HUES6 (cell line): ENCODE data around the gene ABCG4.
"Not testable (repeated sequence)": the region's sequence is repeated elsewhere in the genome, so short reads cannot be mapped to it uniquely, and the experiment has no call there.

Experiments used
- H3K27ac ChIP-seq: 2 replicates; pipeline ENCODE4 v1.7.0; 2013; ENCODE audit warnings: low read depth, mild to moderate bottlenecking, low read length, inconsistent platforms
- H3K27me3 ChIP-seq: 2 replicates; pipeline ENCODE4 v1.6.1; 2013; ENCODE audit warnings: low read length; ENCODE audit not compliant: control insufficient read depth, insufficient read depth
- H3K36me3 ChIP-seq: 2 replicates; pipeline ENCODE4 v1.6.1; 2013; ENCODE audit warnings: low read length; ENCODE audit not compliant: control insufficient read depth, insufficient read depth
- H3K4me1 ChIP-seq: 2 replicates; pipeline ENCODE4 v1.6.1; 2013; ENCODE audit warnings: low read length; ENCODE audit not compliant: control insufficient read depth, insufficient read depth
- H3K4me3 ChIP-seq: 2 replicates; pipeline ENCODE4 v1.5.1; 2013; ENCODE audit warnings: low read depth, low read length
- H3K9ac ChIP-seq: one replicate; pipeline ENCODE4 v1.6.1; 2013; ENCODE audit warnings: mild to moderate bottlenecking, low read length
- H3K9me3 ChIP-seq: 2 replicates; pipeline ENCODE4 v1.6.1; 2013; ENCODE audit warnings: low read depth, low read length; ENCODE audit not compliant: control insufficient read depth, insufficient read depth

ABCG4 gene

GRCh38 chr11:119155733-119156492 lies 7.1 kb downstream of the ABCG4 start:
- H3K27me3 ChIP-seq, result peaks cover 12% of the 10 kb centered on the region
- H3K9me3 ChIP-seq, result no peaks in the 10 kb centered on the region
- no peak overlapping the region for H3K27ac ChIP-seq
- H3K9ac ChIP-seq, result no peak overlapping the region
- no peak overlapping the region for H3K4me3 ChIP-seq
- peaks cover 7% of the 10 kb centered on the region for H3K4me1 ChIP-seq
- H3K36me3 ChIP-seq, result no peaks in the 10 kb centered on the region

GRCh38 chr11:119156496-119156895 lies 7.6 kb downstream of the ABCG4 start:
- H3K4me1 ChIP-seq, result peaks cover 7% of the 10 kb centered on the region
- H3K27ac ChIP-seq, result no peak overlapping the region
- H3K9me3 ChIP-seq, result no peaks in the 10 kb centered on the region
- H3K9ac ChIP-seq, result no peak overlapping the region
- H3K27me3 ChIP-seq, result peaks cover 6% of the 10 kb centered on the region
- H3K36me3 ChIP-seq, result no peaks in the 10 kb centered on the region
- H3K4me3 ChIP-seq, result no peak overlapping the region

- Histone ChIP-seq H3K9me3 (no peaks in the 10 kb centered on the region), H3K4me1 (peaks cover 7% of the 10 kb centered on the region), H3K4me3 (no peak overlapping the region), H3K27ac (no peak overlapping the region), H3K27me3 (peaks cover under 1% of the 10 kb centered on the region; the same call in 1 of the 2 replicates), H3K9ac (no peak overlapping the region), H3K36me3 (no peaks in the 10 kb centered on the region)
These were observed 8.2 kb downstream of the ABCG4 start for GRCh38 chr11:119157063-119157462.

GRCh38 chr11:119158467-119158866 lies 9.6 kb downstream of the ABCG4 start:
- no peak overlapping the region for H3K9ac ChIP-seq
- no peaks in the 10 kb centered on the region for H3K9me3 ChIP-seq
- no peaks in the 10 kb centered on the region for H3K36me3 ChIP-seq
- H3K4me1 ChIP-seq, result peaks cover 7% of the 10 kb centered on the region
- no peak overlapping the region for H3K4me3 ChIP-seq
- no peaks in the 10 kb centered on the region for H3K27me3 ChIP-seq
- H3K27ac ChIP-seq, result no peak overlapping the region

GRCh38 chr11:119160151-119160550 lies 11.3 kb downstream of the ABCG4 start:
- H3K27me3 ChIP-seq, result no peaks in the 10 kb centered on the region
- H3K4me1 ChIP-seq, result peaks cover 7% of the 10 kb centered on the region
- H3K36me3 ChIP-seq, result no peaks in the 10 kb centered on the region
- no peak overlapping the region for H3K27ac ChIP-seq
- H3K9ac ChIP-seq, result no peak overlapping the region
- no peak overlapping the region for H3K4me3 ChIP-seq
- H3K9me3 ChIP-seq, result no peaks in the 10 kb centered on the region

GRCh38 chr11:119161871-119162270 lies 13.0 kb downstream of the ABCG4 start:
- H3K4me1 ChIP-seq, result peaks cover 14% of the 10 kb centered on the region
- H3K9me3 ChIP-seq, result no peaks in the 10 kb centered on the region
- no peaks in the 10 kb centered on the region for H3K36me3 ChIP-seq
- H3K4me3 ChIP-seq, result no peak overlapping the region
- H3K9ac ChIP-seq, result no peak overlapping the region
- no peaks in the 10 kb centered on the region for H3K27me3 ChIP-seq
- H3K27ac ChIP-seq, result no peak overlapping the region

- H3K9ac ChIP-seq, result no peak overlapping the region
- H3K9me3 ChIP-seq, result no peaks in the 10 kb centered on the region
- no peak overlapping the region for H3K4me3 ChIP-seq
- H3K4me1 ChIP-seq, result peaks cover 21% of the 10 kb centered on the region
- no peak overlapping the region for H3K27ac ChIP-seq
- no peaks in the 10 kb centered on the region for H3K27me3 ChIP-seq
- H3K36me3 ChIP-seq, result no peaks in the 10 kb centered on the region
These were observed 17.7 kb downstream of the ABCG4 start for GRCh38 chr11:119166368-119167076.

GRCh38 chr11:119167077-119167458 lies 18.2 kb downstream of the ABCG4 start:
- H3K36me3 ChIP-seq, H3K9me3 ChIP-seq, H3K27me3 ChIP-seq, H3K4me3 ChIP-seq, H3K9ac ChIP-seq, H3K27ac ChIP-seq: not testable (repeated sequence)
- H3K4me1 ChIP-seq, result peaks cover 21% of the 10 kb centered on the region

- H3K27ac ChIP-seq, result no peak overlapping the region
- no peaks in the 10 kb centered on the region for H3K27me3 ChIP-seq
- no peaks in the 10 kb centered on the region for H3K9me3 ChIP-seq
- no peak overlapping the region for H3K4me3 ChIP-seq
- H3K36me3 ChIP-seq, result no peaks in the 10 kb centered on the region
- H3K4me1 ChIP-seq, result peaks cover 21% of the 10 kb centered on the region
- H3K9ac ChIP-seq, result no peak overlapping the region
These were observed 19.1 kb downstream of the ABCG4 start for GRCh38 chr11:119167933-119168332.

- H3K27ac ChIP-seq, result peak within 1 kb of the TSS; percentile 73
- no peaks in the 10 kb centered on the region for H3K9me3 ChIP-seq
These were observed 19.8 kb downstream of the ABCG4 start, which contains the start of gene NLRX1 for GRCh38 chr11:119168471-119169281. Gene NLRX1 (plus strand): TSS chr11:119168725. CDS start chr11:119171404, 2,679 bp downstream.

More at GRCh38 chr11:119168471-119169281, 19.8 kb downstream of the ABCG4 start, which contains the start of gene NLRX1:
- H3K27me3 ChIP-seq, result no peaks in the 10 kb centered on the region
- H3K4me1 ChIP-seq, result peaks cover 21% of the 10 kb centered on the region
- H3K4me3 ChIP-seq, result peak within 1 kb of the TSS; percentile 78
- H3K9ac ChIP-seq, result peak within 1 kb of the TSS; percentile 85
- no peaks in the 10 kb centered on the region for H3K36me3 ChIP-seq
